Measurements from ENCODE around the gene LPGAT1.

DNA sequence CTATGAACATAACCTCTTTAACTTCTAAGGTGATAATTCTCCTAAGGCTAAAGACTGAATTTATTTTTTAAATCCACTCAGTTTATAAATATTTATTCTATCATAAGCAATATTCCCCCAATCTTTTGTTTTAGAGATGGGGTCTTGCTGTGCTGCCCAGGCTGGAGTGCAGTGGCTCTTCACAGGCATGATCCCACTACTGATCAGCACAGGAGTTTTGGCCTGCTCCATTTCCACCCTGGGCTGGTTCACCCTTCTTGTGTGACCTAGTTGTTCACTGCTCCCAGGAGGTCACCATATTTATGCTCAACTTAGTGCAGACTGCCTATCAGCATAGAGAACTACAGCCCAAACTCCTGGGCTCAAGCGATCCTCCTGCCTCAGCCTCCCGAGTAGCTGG, 38.6 kb downstream of the LPGAT1 start:
- TF ChIP-seq EZH2 (IDR thresholded peaks at IDR 0.05) (no peak), POLR2AphosphoS5 (IDR thresholded peaks at IDR 0.05; ENCODE audit: borderline replicate concordance, low read depth, low read length) (no peak), FOXP2 (optimal IDR thresholded peaks at IDR 0.05; ENCODE audit: control extremely low read depth, extremely low read length, insufficient read depth) (no peak)
